ENCODE results near the gene GBP2. TPM values are rescaled to one million over a fixed set of nuclear protein-coding genes. Genes with fewer than 3 reads are reported as not detected.

Gene GBP2
- total RNA-seq, 1 experiment from 2014 or later = 0.24 TPM

DNA sequence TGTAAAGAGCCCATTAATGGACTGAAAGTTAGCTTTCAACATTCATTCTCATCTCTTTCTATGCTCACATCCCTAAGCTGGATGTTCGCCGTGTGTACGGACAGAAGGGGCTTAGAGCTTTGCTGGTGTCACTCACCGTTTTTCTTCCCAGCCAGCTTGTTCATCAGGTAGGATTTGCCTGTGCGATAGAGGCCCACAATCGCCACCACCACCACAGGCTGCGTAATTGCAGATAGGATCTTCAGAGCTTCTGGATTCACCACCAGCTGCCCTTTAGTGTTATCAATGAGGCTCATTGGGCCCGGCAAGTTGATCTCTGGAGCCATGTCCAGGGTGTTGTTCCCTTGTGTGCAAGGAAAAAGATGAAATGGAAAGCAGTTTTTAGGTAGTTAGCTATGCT, 4.3 kb downstream of the GBP2 start:
- Mint-ChIP-seq H3K36me3 (no peaks in the 10 kb centered on the region), H3K4me1 (no peaks in the 10 kb centered on the region), H3K9me3 (no peaks in the 10 kb centered on the region), H3K27ac (no peak overlapping the region), H3K27me3 (ENCODE audit: low read depth) (no peaks in the 10 kb centered on the region), H3K4me3 (no peak overlapping the region)
- ATAC-seq (no peak), DNase-seq (ENCODE audit: low spot score) (no peak)
- TF ChIP-seq, protein P1, sequence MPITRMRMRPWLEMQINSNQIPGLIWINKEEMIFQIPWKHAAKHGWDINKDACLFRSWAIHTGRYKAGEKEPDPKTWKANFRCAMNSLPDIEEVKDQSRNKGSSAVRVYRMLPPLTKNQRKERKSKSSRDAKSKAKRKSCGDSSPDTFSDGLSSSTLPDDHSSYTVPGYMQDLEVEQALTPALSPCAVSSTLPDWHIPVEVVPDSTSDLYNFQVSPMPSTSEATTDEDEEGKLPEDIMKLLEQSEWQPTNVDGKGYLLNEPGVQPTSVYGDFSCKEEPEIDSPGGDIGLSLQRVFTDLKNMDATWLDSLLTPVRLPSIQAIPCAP (CRISPR knock-in tag; IDR thresholded peaks at IDR 0.05) = no peak
- TF ChIP-seq ZSCAN18 (CRISPR knock-in tag; IDR thresholded peaks at IDR 0.05) = no peak
- TF ChIP-seq, protein P2, sequence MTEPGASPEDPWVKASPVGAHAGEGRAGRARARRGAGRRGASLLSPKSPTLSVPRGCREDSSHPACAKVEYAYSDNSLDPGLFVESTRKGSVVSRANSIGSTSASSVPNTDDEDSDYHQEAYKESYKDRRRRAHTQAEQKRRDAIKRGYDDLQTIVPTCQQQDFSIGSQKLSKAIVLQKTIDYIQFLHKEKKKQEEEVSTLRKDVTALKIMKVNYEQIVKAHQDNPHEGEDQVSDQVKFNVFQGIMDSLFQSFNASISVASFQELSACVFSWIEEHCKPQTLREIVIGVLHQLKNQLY (CRISPR knock-in tag; IDR thresholded peaks at IDR 0.05) = no peak
- no peak for TF ChIP-seq CTCF (IDR thresholded peaks at IDR 0.05)
- no peak for TF ChIP-seq ATF6 (CRISPR knock-in tag; IDR thresholded peaks at IDR 0.05)
- TF ChIP-seq, protein P3, sequence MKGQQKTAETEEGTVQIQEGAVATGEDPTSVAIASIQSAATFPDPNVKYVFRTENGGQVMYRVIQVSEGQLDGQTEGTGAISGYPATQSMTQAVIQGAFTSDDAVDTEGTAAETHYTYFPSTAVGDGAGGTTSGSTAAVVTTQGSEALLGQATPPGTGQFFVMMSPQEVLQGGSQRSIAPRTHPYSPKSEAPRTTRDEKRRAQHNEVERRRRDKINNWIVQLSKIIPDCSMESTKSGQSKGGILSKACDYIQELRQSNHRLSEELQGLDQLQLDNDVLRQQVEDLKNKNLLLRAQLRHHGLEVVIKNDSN (CRISPR knock-in tag; IDR thresholded peaks at IDR 0.05) = no peak
- no peak for TF ChIP-seq ZNF532 (CRISPR knock-in tag; IDR thresholded peaks at IDR 0.05; ENCODE audit: borderline replicate concordance)
- TF ChIP-seq NFATC4 (CRISPR knock-in tag; IDR thresholded peaks at IDR 0.05) = no peak
- TF ChIP-seq, protein P4, sequence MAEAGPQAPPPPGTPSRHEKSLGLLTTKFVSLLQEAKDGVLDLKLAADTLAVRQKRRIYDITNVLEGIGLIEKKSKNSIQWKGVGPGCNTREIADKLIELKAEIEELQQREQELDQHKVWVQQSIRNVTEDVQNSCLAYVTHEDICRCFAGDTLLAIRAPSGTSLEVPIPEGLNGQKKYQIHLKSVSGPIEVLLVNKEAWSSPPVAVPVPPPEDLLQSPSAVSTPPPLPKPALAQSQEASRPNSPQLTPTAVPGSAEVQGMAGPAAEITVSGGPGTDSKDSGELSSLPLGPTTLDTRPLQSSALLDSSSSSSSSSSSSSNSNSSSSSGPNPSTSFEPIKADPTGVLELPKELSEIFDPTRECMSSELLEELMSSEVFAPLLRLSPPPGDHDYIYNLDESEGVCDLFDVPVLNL (CRISPR knock-in tag; IDR thresholded peaks at IDR 0.05; ENCODE audit: borderline replicate concordance, low read depth) = no peak
- TF ChIP-seq, protein P5, sequence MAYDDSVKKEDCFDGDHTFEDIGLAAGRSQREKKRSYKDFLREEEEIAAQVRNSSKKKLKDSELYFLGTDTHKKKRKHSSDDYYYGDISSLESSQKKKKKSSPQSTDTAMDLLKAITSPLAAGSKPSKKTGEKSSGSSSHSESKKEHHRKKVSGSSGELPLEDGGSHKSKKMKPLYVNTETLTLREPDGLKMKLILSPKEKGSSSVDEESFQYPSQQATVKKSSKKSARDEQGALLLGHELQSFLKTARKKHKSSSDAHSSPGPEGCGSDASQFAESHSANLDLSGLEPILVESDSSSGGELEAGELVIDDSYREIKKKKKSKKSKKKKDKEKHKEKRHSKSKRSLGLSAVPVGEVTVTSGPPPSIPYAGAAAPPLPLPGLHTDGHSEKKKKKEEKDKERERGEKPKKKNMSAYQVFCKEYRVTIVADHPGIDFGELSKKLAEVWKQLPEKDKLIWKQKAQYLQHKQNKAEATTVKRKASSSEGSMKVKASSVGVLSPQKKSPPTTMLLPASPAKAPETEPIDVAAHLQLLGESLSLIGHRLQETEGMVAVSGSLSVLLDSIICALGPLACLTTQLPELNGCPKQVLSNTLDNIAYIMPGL (CRISPR knock-in tag; IDR thresholded peaks at IDR 0.05) = no peak
- no peak for TF ChIP-seq ZNF416 (CRISPR knock-in tag; IDR thresholded peaks at IDR 0.05)
- TF ChIP-seq HMGA2 (CRISPR knock-in tag; IDR thresholded peaks at IDR 0.05) = no peak
- TF ChIP-seq, protein P6, sequence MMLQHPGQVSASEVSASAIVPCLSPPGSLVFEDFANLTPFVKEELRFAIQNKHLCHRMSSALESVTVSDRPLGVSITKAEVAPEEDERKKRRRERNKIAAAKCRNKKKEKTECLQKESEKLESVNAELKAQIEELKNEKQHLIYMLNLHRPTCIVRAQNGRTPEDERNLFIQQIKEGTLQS (CRISPR knock-in tag; conservative IDR thresholded peaks at IDR 0.05) = no peak
- no peak for TF ChIP-seq TEAD1 (CRISPR knock-in tag; IDR thresholded peaks at IDR 0.05)
- ChIA-PET POLR2A (no interaction called here), CTCF (no interaction called here)
